D721Med (cell line): Measurements from ENCODE around the gene SEPTIN3.

Experiments used
- DNase-seq: peaks from one replicate; pipeline ENCODE4 v3.0.0; 2011; ENCODE audit warnings: low spot score; ENCODE audit not compliant: insufficient read length
- FAIRE-seq: peaks from 2 replicates; lab custom pipeline; 2011; peaks lifted over from hg19 to GRCh38; lab: Jason Lieb, UNC
- CTCF ChIP-seq: IDR thresholded peaks from 2 replicates; pipeline ENCODE4 v1.5.1; 2012; ENCODE audit warnings: mild to moderate bottlenecking, control low read depth; ENCODE audit not compliant: insufficient read depth; ENCODE audit errors: missing control alignments

Gene SEPTIN3

GRCh38 chr22:41966607-41967240 lies 2.5 kb upstream of the SEPTIN3 start:
- peak; percentile 41 for TF ChIP-seq CTCF
- no peak for DNase-seq
- no peak for FAIRE-seq

GRCh38 chr22:41968601-41969000 lies 642 bp upstream of the SEPTIN3 start:
- no peak for FAIRE-seq
- TF ChIP-seq CTCF: no peak
- DNase-seq: no peak

- TF ChIP-seq CTCF: no peak
- DNase-seq: no peak
- FAIRE-seq: no peak
Observed at GRCh38 chr22:41970601-41971000, 1.4 kb downstream of the SEPTIN3 start.

- FAIRE-seq (no peak), DNase-seq (no peak)
- TF ChIP-seq CTCF: no peak
Observed at GRCh38 chr22:41971431-41971830, 2.2 kb downstream of the SEPTIN3 start.

GRCh38 chr22:41974691-41975290 lies 5.5 kb downstream of the SEPTIN3 start:
- no peak for TF ChIP-seq CTCF
- DNase-seq: no peak
- FAIRE-seq: no peak

GRCh38 chr22:41975299-41976069 lies 6.2 kb downstream of the SEPTIN3 start:
- DNase-seq (no peak), FAIRE-seq (no peak)
- TF ChIP-seq CTCF: no peak
